ENCODE data around the gene TNFRSF1A.

DNA sequence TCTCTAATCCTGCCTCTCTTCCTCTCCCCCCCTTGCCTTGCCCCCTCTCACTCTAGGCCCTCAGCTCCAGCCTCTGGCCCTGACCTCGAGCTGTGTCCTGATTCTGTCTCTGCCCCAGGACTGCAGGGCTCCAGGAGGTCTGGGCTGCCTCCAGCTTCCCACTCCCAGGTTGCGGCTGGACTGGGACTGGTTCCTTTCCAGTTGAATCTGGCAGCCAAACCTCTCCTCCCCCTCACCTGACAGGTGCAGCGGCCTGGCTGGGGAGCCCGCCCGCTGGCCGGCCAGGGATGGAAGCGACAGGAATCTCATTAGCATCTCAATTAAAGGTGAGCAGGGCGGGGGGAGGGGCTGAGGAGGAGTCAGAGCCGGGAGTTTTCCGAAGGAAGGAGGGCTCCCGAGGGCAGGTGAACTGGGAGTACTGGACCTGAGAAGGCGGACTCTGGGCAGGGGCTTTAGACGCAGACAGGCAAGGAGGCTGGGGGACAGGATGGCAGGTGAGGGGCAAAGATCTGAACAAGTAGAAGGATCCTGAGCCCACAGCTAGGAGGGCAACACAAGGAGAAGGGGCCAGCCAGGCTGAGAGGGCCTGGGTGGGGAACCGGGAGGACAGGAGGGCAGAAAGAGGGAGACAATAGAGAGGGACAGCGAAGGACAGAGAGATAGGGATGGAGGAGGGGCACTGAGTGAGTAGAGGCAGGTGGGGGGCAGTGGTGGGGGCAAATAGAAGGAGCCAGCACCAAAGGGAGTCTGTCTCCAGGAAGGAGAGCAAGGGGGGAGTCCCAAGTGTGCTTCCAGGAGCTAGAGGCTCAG is 33.6 kb upstream of the TNFRSF1A start, which contains the start of gene SCNN1A:
- TF ChIP-seq, protein P1, sequence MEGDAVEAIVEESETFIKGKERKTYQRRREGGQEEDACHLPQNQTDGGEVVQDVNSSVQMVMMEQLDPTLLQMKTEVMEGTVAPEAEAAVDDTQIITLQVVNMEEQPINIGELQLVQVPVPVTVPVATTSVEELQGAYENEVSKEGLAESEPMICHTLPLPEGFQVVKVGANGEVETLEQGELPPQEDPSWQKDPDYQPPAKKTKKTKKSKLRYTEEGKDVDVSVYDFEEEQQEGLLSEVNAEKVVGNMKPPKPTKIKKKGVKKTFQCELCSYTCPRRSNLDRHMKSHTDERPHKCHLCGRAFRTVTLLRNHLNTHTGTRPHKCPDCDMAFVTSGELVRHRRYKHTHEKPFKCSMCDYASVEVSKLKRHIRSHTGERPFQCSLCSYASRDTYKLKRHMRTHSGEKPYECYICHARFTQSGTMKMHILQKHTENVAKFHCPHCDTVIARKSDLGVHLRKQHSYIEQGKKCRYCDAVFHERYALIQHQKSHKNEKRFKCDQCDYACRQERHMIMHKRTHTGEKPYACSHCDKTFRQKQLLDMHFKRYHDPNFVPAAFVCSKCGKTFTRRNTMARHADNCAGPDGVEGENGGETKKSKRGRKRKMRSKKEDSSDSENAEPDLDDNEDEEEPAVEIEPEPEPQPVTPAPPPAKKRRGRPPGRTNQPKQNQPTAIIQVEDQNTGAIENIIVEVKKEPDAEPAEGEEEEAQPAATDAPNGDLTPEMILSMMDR (IDR thresholded peaks at IDR 0.05), result no peak
- TF ChIP-seq EP300 (IDR thresholded peaks at IDR 0.05), result no peak
- TF ChIP-seq POLR2A (IDR thresholded peaks at IDR 0.05), result no peak

All from tibial nerve (tissue), 4 donors.